ENCODE measurements around the gene KCNN1.

- TF ChIP-seq, protein P1, sequence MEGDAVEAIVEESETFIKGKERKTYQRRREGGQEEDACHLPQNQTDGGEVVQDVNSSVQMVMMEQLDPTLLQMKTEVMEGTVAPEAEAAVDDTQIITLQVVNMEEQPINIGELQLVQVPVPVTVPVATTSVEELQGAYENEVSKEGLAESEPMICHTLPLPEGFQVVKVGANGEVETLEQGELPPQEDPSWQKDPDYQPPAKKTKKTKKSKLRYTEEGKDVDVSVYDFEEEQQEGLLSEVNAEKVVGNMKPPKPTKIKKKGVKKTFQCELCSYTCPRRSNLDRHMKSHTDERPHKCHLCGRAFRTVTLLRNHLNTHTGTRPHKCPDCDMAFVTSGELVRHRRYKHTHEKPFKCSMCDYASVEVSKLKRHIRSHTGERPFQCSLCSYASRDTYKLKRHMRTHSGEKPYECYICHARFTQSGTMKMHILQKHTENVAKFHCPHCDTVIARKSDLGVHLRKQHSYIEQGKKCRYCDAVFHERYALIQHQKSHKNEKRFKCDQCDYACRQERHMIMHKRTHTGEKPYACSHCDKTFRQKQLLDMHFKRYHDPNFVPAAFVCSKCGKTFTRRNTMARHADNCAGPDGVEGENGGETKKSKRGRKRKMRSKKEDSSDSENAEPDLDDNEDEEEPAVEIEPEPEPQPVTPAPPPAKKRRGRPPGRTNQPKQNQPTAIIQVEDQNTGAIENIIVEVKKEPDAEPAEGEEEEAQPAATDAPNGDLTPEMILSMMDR (IDR thresholded peaks at IDR 0.05), result no peak
- no peak for TF ChIP-seq POLR2A (IDR thresholded peaks at IDR 0.05)
These were observed 62.9 kb downstream of the KCNN1 start for GRCh38 chr19:18029617-18030338.

Data from testis (tissue), 2 donors.